GM23338 (cell line): Measurements from ENCODE around the gene GRM8. TPM values are rescaled to one million over a fixed set of nuclear protein-coding genes. Genes with fewer than 3 reads are reported as not detected.

ENCODE experiments used
- ATAC-seq: fragments of 200-7000 bp; cut with Tn5 transposase; 3 replicates; pipeline ENCODE4 v1.9.1; 2020
- DNase-seq: peaks from one replicate; pipeline ENCODE4 v3.0.0-alpha.2; 2015; ENCODE audit warnings: low spot score
- H2AFZ ChIP-seq: fragments of 200-600 bp; sonication (generic); 2 replicates; pipeline ENCODE4 v1.8.0; 2016; ENCODE audit warnings: antibody characterized with exemption, mild to moderate bottlenecking, moderate library complexity
- H3F3A ChIP-seq: fragments of 200-600 bp; sonication (generic); replicated peaks from 2 replicates; pipeline ENCODE4 v1.8.0; 2017; ENCODE audit warnings: antibody characterized with exemption, mixed run types, low read depth
- H3K27ac ChIP-seq: fragments of 200-600 bp; sonication (generic); 2 replicates; pipeline ENCODE4 v1.6.1; 2016; ENCODE audit warnings: low read depth
- H3K27me3 ChIP-seq: fragments of 200-600 bp; sonication (generic); 2 replicates; pipeline ENCODE4 v1.8.0; 2016; ENCODE audit warnings: mild to moderate bottlenecking, mixed run types, moderate library complexity; ENCODE audit not compliant: insufficient read depth
- H3K36me3 ChIP-seq: fragments of 200-600 bp; sonication (generic); 2 replicates; pipeline ENCODE4 v1.8.0; 2016; ENCODE audit warnings: mild to moderate bottlenecking; ENCODE audit not compliant: insufficient read depth
- H3K4me1 ChIP-seq: fragments of 200-600 bp; sonication (generic); 2 replicates; pipeline ENCODE4 v1.8.0; 2016; ENCODE audit warnings: mild to moderate bottlenecking, moderate library complexity; ENCODE audit not compliant: insufficient read depth
- H3K4me2 ChIP-seq: fragments of 200-600 bp; sonication (generic); 2 replicates; pipeline ENCODE4 v1.7.1; 2017; ENCODE audit warnings: mixed run types
- H3K4me3 ChIP-seq: fragments of 200-600 bp; sonication (generic); 2 replicates; pipeline ENCODE4 v1.6.1; 2016; ENCODE audit warnings: mixed run types
- H3K79me2 ChIP-seq: fragments of 200-600 bp; sonication (generic); replicated peaks from 2 replicates; pipeline ENCODE4 v1.8.0; 2017; ENCODE audit warnings: mild to moderate bottlenecking; ENCODE audit not compliant: insufficient read depth
- H3K9me2 ChIP-seq: fragments of 200-600 bp; sonication (generic); 2 replicates; pipeline ENCODE4 v1.8.0; 2017; ENCODE audit not compliant: insufficient read depth
- H4K20me1 ChIP-seq: fragments of 200-600 bp; sonication (generic); replicated peaks from 2 replicates; pipeline ENCODE4 v1.8.0; 2017; ENCODE audit warnings: mild to moderate bottlenecking; ENCODE audit not compliant: insufficient read depth
- H3K27ac Mint-ChIP-seq: 2 replicates; pipeline ENCODE4 v1.8.0; 2020; ENCODE audit warnings: inconsistent platforms, mild to moderate bottlenecking, moderate library complexity, mixed read lengths
- H3K27me3 Mint-ChIP-seq: 3 replicates; pipeline ENCODE4 v1.8.0; 2022; ENCODE audit warnings: low read depth, mild to moderate bottlenecking, moderate library complexity, mixed read lengths, inconsistent platforms; ENCODE audit not compliant: insufficient read depth, poor library complexity
- H3K36me3 Mint-ChIP-seq: 3 replicates; pipeline ENCODE4 v1.8.0; 2021; ENCODE audit warnings: low read depth, mild to moderate bottlenecking, inconsistent platforms, moderate library complexity, mixed read lengths
- H3K4me1 Mint-ChIP-seq: 3 replicates; pipeline ENCODE4 v1.8.0; 2020; ENCODE audit warnings: mild to moderate bottlenecking, inconsistent platforms, mixed read lengths
- H3K4me3 Mint-ChIP-seq: 3 replicates; pipeline ENCODE4 v1.8.0; 2021; ENCODE audit warnings: moderate library complexity, mild to moderate bottlenecking, inconsistent platforms, mixed read lengths
- H3K9me3 Mint-ChIP-seq: 3 replicates; pipeline ENCODE4 v1.8.0; 2020; ENCODE audit warnings: moderate library complexity, mild to moderate bottlenecking, inconsistent platforms, mixed read lengths
- EZH2 ChIP-seq: fragments of 200-600 bp; sonication (generic); IDR thresholded peaks from one replicate; pipeline ENCODE4 v1.8.0; 2017; ENCODE audit warnings: antibody characterized with exemption, mild to moderate bottlenecking, low read depth; ENCODE audit not compliant: unreplicated experiment
- NANOG ChIP-seq: IDR thresholded peaks from 2 replicates; pipeline ENCODE4 v1.6.1; 2016; ENCODE audit warnings: antibody characterized with exemption, borderline replicate concordance
- REST ChIP-seq: IDR thresholded peaks from one replicate; pipeline ENCODE4 v1.6.1; 2018; ENCODE audit warnings: antibody characterized with exemption; ENCODE audit not compliant: unreplicated experiment
- STAT1 ChIP-seq: IDR thresholded peaks from one replicate; pipeline ENCODE4 v1.6.1; 2016; ENCODE audit warnings: antibody characterized with exemption; ENCODE audit not compliant: unreplicated experiment
- polyA plus RNA-seq: library from polyadenylated mRNA; unstranded; fragments of >200 nt; fragmentation: Nextera tagmentation; extraction: Ambion mirVana; gene quantifications from 2 replicates; pipeline ENCODE4 v1.2.1, GENCODE V29; 2016
- total RNA-seq: library from RNA; depleted of rRNA; stranded (reverse); fragments of >200 nt; shearing (Covaris generic); gene quantifications from 2 replicates; pipeline ENCODE4 v1.2.3, GENCODE V29; 2014
- TF ChIP-seq, protein P1 (sequence below), 2 experiments: fragments of 200-600 bp in 1 of 2; sonication (generic) in 1 of 2; conservative IDR thresholded peaks; 2 replicates each; pipeline versions ENCODE4 v1.5.1 to v1.6.1; 2016 to 2017; ENCODE audit warnings: antibody characterized with exemption in 2 of 2, low read depth in 2 of 2, mild to moderate bottlenecking in 2 of 2, moderate library complexity in 1 of 2

The GRM8 gene
- total and polyA plus RNA-seq, 2 experiments from 2014 or later, result 1.9 to 6.6 TPM

DNA sequence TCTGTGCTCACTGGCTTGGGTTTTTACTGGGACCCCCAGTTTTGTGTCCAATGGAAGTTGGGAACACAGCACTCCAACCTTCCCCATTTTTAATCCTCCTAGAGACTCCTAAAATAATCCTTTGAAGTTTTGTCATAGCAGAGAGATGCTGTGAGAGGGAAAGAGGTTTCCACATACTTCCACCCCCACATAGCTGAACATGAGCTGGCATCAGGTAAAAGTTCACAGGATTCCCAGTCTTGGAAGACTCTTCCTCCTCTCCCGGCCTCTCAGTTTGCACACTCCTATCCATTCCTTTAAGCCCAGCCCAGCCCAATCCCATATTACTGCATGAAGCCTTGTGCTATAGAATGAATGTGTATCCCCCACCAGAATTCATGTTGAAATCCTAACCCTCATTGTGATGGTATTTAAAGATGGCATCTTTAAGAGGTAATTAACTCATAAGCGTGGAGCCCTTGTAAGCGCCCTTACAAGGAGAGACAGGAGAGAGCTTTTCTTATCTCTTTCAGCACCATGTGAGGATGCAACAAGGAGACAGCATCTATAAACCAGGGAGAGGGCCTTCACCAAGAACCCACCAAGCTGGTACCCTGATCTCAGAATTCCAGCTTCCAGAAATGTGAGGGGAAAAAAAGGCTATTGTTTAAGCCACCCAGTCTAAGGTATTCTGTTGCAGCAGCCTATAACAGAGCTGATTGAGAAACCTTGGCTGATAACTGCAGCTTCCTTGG, 22.4 kb downstream of the GRM8 start (continued):
- no peak for TF ChIP-seq REST
- no peak for TF ChIP-seq STAT1
- no peak for TF ChIP-seq NANOG
- no peak for TF ChIP-seq EZH2

- no peaks in the 10 kb centered on the region for H3K27me3 ChIP-seq
- peaks cover 33% of the 10 kb centered on the region for H3K4me1 Mint-ChIP-seq
These were observed 25.9 kb downstream of the GRM8 start for GRCh38 chr7:127226685-127227374.

More at GRCh38 chr7:127226685-127227374, 25.9 kb downstream of the GRM8 start:
- no peak overlapping the region for H3K27ac Mint-ChIP-seq
- no peak overlapping the region for H3K27ac ChIP-seq
- H2AFZ ChIP-seq, result no peak overlapping the region
- H3K4me1 ChIP-seq, result no peaks in the 10 kb centered on the region; the same call in 1 of the 2 replicates
- no peaks in the 10 kb centered on the region for H3K27me3 Mint-ChIP-seq
- H3K4me3 ChIP-seq, result no peak overlapping the region
- DNase-seq (peak; percentile 71), ATAC-seq (peak; percentile 96)
- H3K36me3 ChIP-seq, result no peaks in the 10 kb centered on the region
- H3K79me2 ChIP-seq, result no peaks in the 10 kb centered on the region
- H3K36me3 Mint-ChIP-seq, result no peaks in the 10 kb centered on the region
- H3K9me3 Mint-ChIP-seq, result no peaks in the 10 kb centered on the region
- H4K20me1 ChIP-seq, result no peaks in the 10 kb centered on the region
- no peaks in the 10 kb centered on the region for H3K9me2 ChIP-seq
- H3K4me2 ChIP-seq, result peak overlapping the region; percentile 44; the same call in 1 of the 2 replicates
- TF ChIP-seq, protein P1, sequence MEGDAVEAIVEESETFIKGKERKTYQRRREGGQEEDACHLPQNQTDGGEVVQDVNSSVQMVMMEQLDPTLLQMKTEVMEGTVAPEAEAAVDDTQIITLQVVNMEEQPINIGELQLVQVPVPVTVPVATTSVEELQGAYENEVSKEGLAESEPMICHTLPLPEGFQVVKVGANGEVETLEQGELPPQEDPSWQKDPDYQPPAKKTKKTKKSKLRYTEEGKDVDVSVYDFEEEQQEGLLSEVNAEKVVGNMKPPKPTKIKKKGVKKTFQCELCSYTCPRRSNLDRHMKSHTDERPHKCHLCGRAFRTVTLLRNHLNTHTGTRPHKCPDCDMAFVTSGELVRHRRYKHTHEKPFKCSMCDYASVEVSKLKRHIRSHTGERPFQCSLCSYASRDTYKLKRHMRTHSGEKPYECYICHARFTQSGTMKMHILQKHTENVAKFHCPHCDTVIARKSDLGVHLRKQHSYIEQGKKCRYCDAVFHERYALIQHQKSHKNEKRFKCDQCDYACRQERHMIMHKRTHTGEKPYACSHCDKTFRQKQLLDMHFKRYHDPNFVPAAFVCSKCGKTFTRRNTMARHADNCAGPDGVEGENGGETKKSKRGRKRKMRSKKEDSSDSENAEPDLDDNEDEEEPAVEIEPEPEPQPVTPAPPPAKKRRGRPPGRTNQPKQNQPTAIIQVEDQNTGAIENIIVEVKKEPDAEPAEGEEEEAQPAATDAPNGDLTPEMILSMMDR (conservative IDR thresholded peaks at IDR 0.05; ENCODE audit: low read depth in 2 of 2), result peak; percentile 37 to 53
- TF ChIP-seq STAT1, result no peak
- H3K4me3 Mint-ChIP-seq, result no peak overlapping the region; the same call in 2 of the 3 replicates
- H3F3A ChIP-seq, result no peaks in the 10 kb centered on the region
